Subcutaneous adipose tissue (tissue), 4 donors: ENCODE data around the gene NPEPL1. TPM values are rescaled to one million over a fixed set of nuclear protein-coding genes. Genes with fewer than 3 reads are reported as not detected.

Experiments
- total RNA-seq, 4 donors: library from RNA; depleted of rRNA; stranded (reverse); fragments of >200 nt; gene quantifications; one replicate each; pipeline ENCODE4 v1.1.0, GENCODE V29; 2016
- TF ChIP-seq, protein P1 (sequence below): fragments of 450-650 bp; IDR thresholded peaks from one replicate; pipeline ENCODE4 v1.5.1; 2016; ENCODE audit warnings: low read depth, mild to moderate bottlenecking, control low read depth, antibody characterized with exemption, moderate library complexity

Gene NPEPL1
- total RNA-seq, 4 donors from 2014 or later: 20.7 to 53.3 (median 36.4) TPM

DNA sequence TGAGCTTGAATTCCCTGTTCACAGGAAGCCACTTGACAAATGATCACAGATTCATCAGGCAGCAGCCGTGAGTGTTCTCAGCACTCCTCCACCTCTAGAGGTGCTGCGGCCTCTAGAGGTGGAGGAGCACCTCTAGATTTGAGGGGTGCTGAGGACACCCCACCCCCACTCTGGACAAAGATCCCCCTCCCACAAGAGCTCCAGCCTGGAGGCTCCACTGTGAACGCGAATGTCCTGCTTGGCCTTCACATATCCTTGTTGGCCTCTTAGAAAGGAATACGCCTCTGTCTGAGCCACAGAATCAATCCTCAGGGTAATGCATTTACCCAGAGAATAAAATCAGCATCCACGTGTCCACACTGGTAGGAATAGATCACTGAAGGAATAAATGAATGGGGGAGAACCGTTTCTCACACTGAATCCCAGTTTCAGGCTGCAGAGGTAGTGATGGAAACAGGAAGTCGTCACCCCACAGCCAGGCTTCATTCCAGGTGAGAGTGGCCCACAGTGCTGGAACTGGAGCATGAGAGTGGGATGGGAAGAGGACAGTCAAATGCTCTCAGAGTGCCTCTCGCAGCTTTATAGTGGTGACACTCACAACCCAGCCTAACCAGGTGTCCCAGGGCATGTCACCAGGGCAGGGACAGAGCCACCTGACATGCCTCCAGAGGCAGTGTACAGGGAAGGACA lies 16.6 kb downstream of the NPEPL1 start:
- TF ChIP-seq, protein P1, sequence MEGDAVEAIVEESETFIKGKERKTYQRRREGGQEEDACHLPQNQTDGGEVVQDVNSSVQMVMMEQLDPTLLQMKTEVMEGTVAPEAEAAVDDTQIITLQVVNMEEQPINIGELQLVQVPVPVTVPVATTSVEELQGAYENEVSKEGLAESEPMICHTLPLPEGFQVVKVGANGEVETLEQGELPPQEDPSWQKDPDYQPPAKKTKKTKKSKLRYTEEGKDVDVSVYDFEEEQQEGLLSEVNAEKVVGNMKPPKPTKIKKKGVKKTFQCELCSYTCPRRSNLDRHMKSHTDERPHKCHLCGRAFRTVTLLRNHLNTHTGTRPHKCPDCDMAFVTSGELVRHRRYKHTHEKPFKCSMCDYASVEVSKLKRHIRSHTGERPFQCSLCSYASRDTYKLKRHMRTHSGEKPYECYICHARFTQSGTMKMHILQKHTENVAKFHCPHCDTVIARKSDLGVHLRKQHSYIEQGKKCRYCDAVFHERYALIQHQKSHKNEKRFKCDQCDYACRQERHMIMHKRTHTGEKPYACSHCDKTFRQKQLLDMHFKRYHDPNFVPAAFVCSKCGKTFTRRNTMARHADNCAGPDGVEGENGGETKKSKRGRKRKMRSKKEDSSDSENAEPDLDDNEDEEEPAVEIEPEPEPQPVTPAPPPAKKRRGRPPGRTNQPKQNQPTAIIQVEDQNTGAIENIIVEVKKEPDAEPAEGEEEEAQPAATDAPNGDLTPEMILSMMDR: no peak

DNA sequence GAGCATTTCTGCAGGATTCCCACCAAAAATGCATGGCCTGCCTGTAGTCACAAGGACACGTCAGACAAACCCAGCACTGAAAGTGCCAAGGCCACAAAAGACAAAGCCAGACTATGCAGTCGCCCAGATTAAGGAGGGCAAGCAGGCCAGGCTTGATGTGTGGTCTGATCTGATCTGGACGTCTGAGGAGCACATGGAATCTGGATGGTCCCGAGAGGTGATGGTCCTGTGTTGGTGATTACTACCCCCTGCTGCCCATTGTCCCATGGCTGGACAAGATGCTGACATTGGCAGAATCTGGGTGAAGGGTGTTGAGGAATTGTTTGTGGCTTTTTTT lies 17.1 kb downstream of the NPEPL1 start:
- TF ChIP-seq, protein P1: no peak

DNA sequence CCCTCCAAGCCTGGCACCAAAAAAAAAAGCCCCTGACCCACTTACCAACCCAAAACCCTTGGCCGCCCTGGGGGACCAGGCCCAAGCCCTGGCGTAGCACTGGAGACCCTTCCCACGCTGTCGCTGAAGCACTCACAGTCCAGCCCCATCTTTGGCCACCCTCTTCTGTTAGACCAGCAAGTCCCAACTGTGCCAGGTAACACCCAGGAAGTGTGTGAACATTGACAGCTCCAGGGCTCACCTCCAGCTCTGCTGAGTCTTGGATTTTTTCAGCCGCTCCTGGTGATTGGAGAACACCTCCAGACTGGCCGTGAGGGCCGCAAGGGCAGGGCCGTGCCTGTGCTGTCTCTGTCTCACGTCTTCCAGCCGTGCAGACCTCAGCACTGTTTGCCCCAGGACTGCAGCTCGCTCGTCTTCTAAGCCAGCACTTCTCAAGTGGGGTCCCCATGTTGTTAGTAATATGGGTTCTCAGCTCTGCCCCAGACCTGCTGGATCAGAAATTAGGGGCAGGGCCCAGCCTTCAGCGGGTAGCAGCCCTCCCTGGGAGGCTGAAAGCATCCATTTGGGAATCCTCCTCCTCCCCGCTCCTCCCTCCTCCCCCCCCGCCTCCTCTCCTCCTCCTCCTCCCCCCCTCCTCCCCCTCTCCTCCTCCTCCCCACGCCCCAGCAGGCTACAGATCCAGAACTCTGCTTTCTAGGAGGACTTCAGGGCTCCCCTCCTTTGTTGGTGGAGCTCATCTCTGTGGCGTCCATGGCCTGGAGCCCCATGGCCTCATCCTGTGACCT lies 18.1 kb downstream of the NPEPL1 start:
- TF ChIP-seq, protein P1: no peak

- TF ChIP-seq, protein P1: no peak
These were observed 18.9 kb downstream of the NPEPL1 start for GRCh38 chr20:58711266-58712051.

GRCh38 chr20:58712151-58712791 lies 19.7 kb downstream of the NPEPL1 start:
- TF ChIP-seq, protein P1: no peak

GRCh38 chr20:58712806-58713731 lies 20.5 kb downstream of the NPEPL1 start:
- TF ChIP-seq, protein P1: no peak
